GM12878 (cell line): ENCODE data around the gene KIRREL3. TPM values are rescaled to one million over a fixed set of nuclear protein-coding genes. Genes with fewer than 3 reads are reported as not detected.

ENCODE experiments used
- ATAC-seq: fragments of 200-7000 bp; cut with Tn5 transposase; 3 replicates; pipeline ENCODE4 v1.9.1; 2020; ENCODE audit warnings: mild to moderate bottlenecking, moderate library complexity
- BruUV-seq: library from RNA; stranded (reverse); fragments of 400-500 nt; replicated peaks from 2 replicates; lab custom pipeline; 2021; lab: Mats Ljungman, UMichigan
- CTCF ChIA-PET: fragments of 300-600 bp; sonication (Branson Sonifier 250); formaldehyde crosslinking; extraction: SDS; loops from one replicate; lab custom pipeline; 2021; ENCODE audit warnings: inconsistent platforms; lab: Yijun Ruan, JAX
- POLR2A ChIA-PET: fragments of 350-600 bp; formaldehyde crosslinking; extraction: SDS; loops from one replicate; lab custom pipeline; 2021; ENCODE audit warnings: inconsistent platforms; lab: Charles Lee
- RAD21 ChIA-PET: fragments of 300-600 bp; sonication (Branson Sonifier 250); formaldehyde crosslinking; loops from one replicate; lab custom pipeline; 2023; ENCODE audit warnings: antibody characterized with exemption; ENCODE audit not compliant: unreplicated experiment; lab: Charles Lee
- SMC1A ChIA-PET: fragments of 300-600 bp; sonication (Branson Sonifier 250); formaldehyde crosslinking; loops from one replicate; lab custom pipeline; 2023; ENCODE audit not compliant: unreplicated experiment, uncharacterized antibody; lab: Charles Lee
- DNase-seq: peaks from one replicate; pipeline ENCODE4 v3.0.0-alpha.2; 2011; ENCODE audit warnings: low read depth, low spot score
- FAIRE-seq: peaks from 3 replicates; lab custom pipeline; 2011; peaks lifted over from hg19 to GRCh38; lab: Jason Lieb, UNC
- H2AFZ ChIP-seq: 2 replicates; pipeline ENCODE4 v1.6.0; 2011; ENCODE audit warnings: low read depth, low read length, control low read depth; ENCODE audit not compliant: control insufficient read depth
- H3K27ac ChIP-seq: 2 replicates; pipeline ENCODE4 v1.5.1; 2011; ENCODE audit warnings: control low read depth; ENCODE audit not compliant: control insufficient read depth, insufficient read depth
- H3K27me3 ChIP-seq, 2 experiments: replicated peaks in 1 of 2; 2 replicates each; pipeline versions ENCODE4 v1.6.0 to v1.6.1; 2011; ENCODE audit warnings: low read length in 1 of 2; ENCODE audit not compliant: control insufficient read depth in 2 of 2, insufficient read depth in 2 of 2
- H3K36me3 ChIP-seq, 2 experiments: 2 replicates each; pipeline ENCODE4 v1.5.1; 2011; ENCODE audit warnings: low read length in 1 of 2; ENCODE audit not compliant: control insufficient read depth in 2 of 2, insufficient read depth in 2 of 2
- H3K4me1 ChIP-seq: 2 replicates; pipeline ENCODE4 v1.6.1; 2011; ENCODE audit warnings: mild to moderate bottlenecking, low read length, moderate library complexity, mixed read lengths; ENCODE audit not compliant: control insufficient read depth, insufficient read depth
- H3K4me2 ChIP-seq: 2 replicates; pipeline ENCODE4 v1.6.0; 2011; ENCODE audit warnings: control low read depth; ENCODE audit not compliant: control insufficient read depth, insufficient read depth
- H3K4me3 ChIP-seq: fragments of 200-600 bp; sonication (generic); 2 replicates; pipeline ENCODE4 v1.5.1; 2016
- H3K79me2 ChIP-seq: 2 replicates; pipeline ENCODE4 v1.6.0; 2011; ENCODE audit warnings: low read length; ENCODE audit not compliant: control insufficient read depth, insufficient read depth
- H3K9ac ChIP-seq: 2 replicates; pipeline ENCODE4 v1.8.0; 2011; ENCODE audit warnings: low read length, control low read depth, mixed read lengths; ENCODE audit not compliant: control insufficient read depth, insufficient read depth
- H3K9me3 ChIP-seq: replicated peaks from 3 replicates; pipeline ENCODE4 v1.5.1; 2011; ENCODE audit warnings: mild to moderate bottlenecking, low read length; ENCODE audit not compliant: control insufficient read depth, insufficient read depth
- H4K20me1 ChIP-seq: 2 replicates; pipeline ENCODE4 v1.6.0; 2011; ENCODE audit not compliant: control insufficient read depth, insufficient read depth
- CHD1 ChIP-seq: IDR thresholded peaks from 2 replicates; pipeline ENCODE4 v1.6.1; 2012; ENCODE audit warnings: low read depth, low read length, improper control_type of control experiment
- MXI1 ChIP-seq: fragments of 150-350 bp; IDR thresholded peaks from 2 replicates; pipeline ENCODE4 v1.6.1; 2011; ENCODE audit warnings: low read depth, mild to moderate bottlenecking, inconsistent platforms, low read length, improper control_type of control experiment
- NFYB ChIP-seq: IDR thresholded peaks from 2 replicates; pipeline ENCODE4 v1.6.1; 2011; ENCODE audit warnings: low read depth, mild to moderate bottlenecking, low read length, improper control_type of control experiment, moderate library complexity; ENCODE audit not compliant: insufficient read depth
- RB1 ChIP-seq: fragments of 450-650 bp; formaldehyde crosslinking; IDR thresholded peaks from 2 replicates; pipeline ENCODE4 v1.6.1; 2017; ENCODE audit warnings: mild to moderate bottlenecking, borderline replicate concordance
- SMC3 ChIP-seq: IDR thresholded peaks from 2 replicates; pipeline ENCODE4 v1.6.1; 2011; ENCODE audit warnings: low read length, improper control_type of control experiment, borderline replicate concordance
- SP1 ChIP-seq: IDR thresholded peaks from one replicate; pipeline ENCODE4 v1.6.1; 2011; ENCODE audit warnings: low read depth, low read length
- WRNIP1 ChIP-seq: IDR thresholded peaks from 2 replicates; pipeline ENCODE4 v1.6.1; 2011; ENCODE audit warnings: low read depth, low read length, improper control_type of control experiment, borderline replicate concordance
- YBX1 ChIP-seq: fragments of 450-650 bp; IDR thresholded peaks from 2 replicates; pipeline ENCODE4 v1.6.1; 2016; ENCODE audit warnings: antibody characterized with exemption
- ZNF207 ChIP-seq: fragments of 450-650 bp; IDR thresholded peaks from 2 replicates; pipeline ENCODE4 v1.6.1; 2014; ENCODE audit warnings: antibody characterized with exemption, mild to moderate bottlenecking, borderline replicate concordance
- WGBS: methylation state at CpG from one replicate; pipeline ENCODE4 v1.1.6; 2016; ENCODE audit warnings: low lambda C conversion rate; ENCODE audit not compliant: insufficient replicate concordance, insufficient coverage; ENCODE audit errors: missing lambda C conversion rate; 5-methylcytosine and 5-hydroxymethylcytosine counted together
- in situ Hi-C: fragments of 300-500 bp; cut with MboI; formaldehyde crosslinking; loops from 9 replicates; pipeline ENCODE4 v1.14.3; 2018; ENCODE audit warnings: mixed read lengths
- intact Hi-C: fragments of 100-400 bp; cut with micrococcal nuclease; formaldehyde crosslinking; loops from one replicate; pipeline ENCODE4 v1.14.2; 2022; ENCODE audit not compliant: unreplicated experiment
- polyA plus RNA-seq, 11 experiments: library from polyadenylated mRNA; depleted of rRNA in 4 of 11; unstranded in 6 of 11; stranded (reverse) in 5 of 11; fragments of >200 nt; fragmentation: Nextera tagmentation in 4 of 11; fragmentation: Illumina TruSeq in 1 of 11; extraction: Ambion mirVana in 4 of 11; extraction: Trizol in 1 of 11; gene quantifications; 1 replicate in 1 of 11; 2 replicates in 10 of 11; pipeline versions ENCODE4 v1.2.1 to v1.2.3, GENCODE V29; 2011 to 2016; ENCODE audit warnings: inconsistent platforms in 2 of 11, missing spikeins in 2 of 11, low read depth in 1 of 11
- total RNA-seq, 4 experiments: library from RNA; depleted of rRNA in 3 of 4; stranded (reverse); fragments of >200 nt in 3 of 4; fragmentation: Illumina TruSeq in 1 of 4; extraction: Trizol in 1 of 4; gene quantifications; 2 replicates each; pipeline versions ENCODE4 v1.2.1 to v1.2.3, GENCODE V29; 2013 to 2021
- TF ChIP-seq, protein P1 (sequence below): fragments of 450-650 bp; IDR thresholded peaks from 2 replicates; pipeline ENCODE4 v1.6.1; 2017; ENCODE audit warnings: borderline replicate concordance

Gene KIRREL3
- total and polyA plus RNA-seq, 10 of the 15 experiments (the other 5 are each of a cell fraction or from before 2014, with no cell fraction given): under 0.01 TPM; not detected in 9

DNA sequence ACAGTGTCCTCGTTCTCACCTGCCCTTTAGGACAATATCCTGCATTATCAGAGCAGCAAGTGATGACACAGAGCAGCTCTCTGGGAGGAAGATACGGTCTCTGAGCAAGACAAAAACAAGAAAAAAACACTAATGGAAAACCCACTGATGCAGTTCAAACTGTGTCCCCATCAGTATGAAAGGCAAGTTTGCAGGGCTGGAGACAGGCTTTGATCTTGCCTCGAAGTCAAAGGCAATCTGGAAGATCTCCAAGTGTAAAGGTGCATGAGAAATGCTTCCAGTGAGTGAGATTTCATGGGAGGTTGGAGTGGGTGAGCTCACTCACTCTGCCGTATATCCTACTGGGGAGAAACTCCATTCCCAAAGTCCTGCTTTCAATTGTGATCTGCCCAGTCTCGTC lies 157.5 kb downstream of the KIRREL3 start (continued):
- no peak for TF ChIP-seq WRNIP1
- TF ChIP-seq, all 136 proteins: peak for 0

DNA sequence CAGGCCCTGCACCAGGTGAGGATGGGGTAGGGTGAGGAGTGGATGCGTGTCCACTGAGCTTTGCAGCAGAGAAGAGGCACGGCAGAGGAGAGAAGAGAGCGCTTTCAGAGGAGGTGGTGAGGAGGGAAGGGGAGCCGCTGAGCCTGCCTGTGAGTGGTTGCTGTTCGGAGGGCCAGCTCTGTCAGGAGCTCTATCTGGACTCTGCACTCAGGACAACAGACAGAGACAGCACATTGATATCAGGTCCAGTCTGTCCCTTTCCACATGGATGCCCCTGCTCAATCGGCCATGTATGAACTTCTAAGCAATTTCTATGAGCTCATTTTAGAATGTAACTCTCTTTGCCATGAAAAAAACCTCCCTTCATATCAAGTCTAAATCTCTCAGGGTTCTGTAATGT lies 158.6 kb downstream of the KIRREL3 start:
- ATAC-seq: no peak
- no peak for DNase-seq
- BruUV-seq: no TSS peak
- ChIA-PET RAD21 (no interaction called here), POLR2A (no interaction called here), SMC1A (no interaction called here), CTCF (no interaction called here)
- Histone ChIP-seq H2AFZ (no peak overlapping the region), H3K9me3 (no peaks in the 10 kb centered on the region), H3K9ac (no peak overlapping the region), H4K20me1 (no peaks in the 10 kb centered on the region), H3K4me3 (no peak overlapping the region), H3K79me2 (no peaks in the 10 kb centered on the region), H3K27ac (no peak overlapping the region), H3K4me2 (no peak overlapping the region), H3K36me3 (no peaks in the 10 kb centered on the region), H3K4me1 (no peaks in the 10 kb centered on the region), H3K27me3 (peaks cover 0 to 3% of the 10 kb centered on the region in 2 experiments; a peak in 2 of 4 replicates)
- intact Hi-C loops (no loop called here), in situ Hi-C loops (no loop called here)
- FAIRE-seq: no peak
- TF ChIP-seq ZNF207: no peak
- TF ChIP-seq SP1: no peak
- no peak for TF ChIP-seq MXI1
- TF ChIP-seq NFYB: no peak
- TF ChIP-seq CHD1: no peak
- no peak for TF ChIP-seq YBX1
- TF ChIP-seq RB1: no peak
- TF ChIP-seq SMC3: no peak
- TF ChIP-seq, protein P1, sequence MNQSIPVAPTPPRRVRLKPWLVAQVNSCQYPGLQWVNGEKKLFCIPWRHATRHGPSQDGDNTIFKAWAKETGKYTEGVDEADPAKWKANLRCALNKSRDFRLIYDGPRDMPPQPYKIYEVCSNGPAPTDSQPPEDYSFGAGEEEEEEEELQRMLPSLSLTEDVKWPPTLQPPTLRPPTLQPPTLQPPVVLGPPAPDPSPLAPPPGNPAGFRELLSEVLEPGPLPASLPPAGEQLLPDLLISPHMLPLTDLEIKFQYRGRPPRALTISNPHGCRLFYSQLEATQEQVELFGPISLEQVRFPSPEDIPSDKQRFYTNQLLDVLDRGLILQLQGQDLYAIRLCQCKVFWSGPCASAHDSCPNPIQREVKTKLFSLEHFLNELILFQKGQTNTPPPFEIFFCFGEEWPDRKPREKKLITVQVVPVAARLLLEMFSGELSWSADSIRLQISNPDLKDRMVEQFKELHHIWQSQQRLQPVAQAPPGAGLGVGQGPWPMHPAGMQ: no peak
- 48% methylated on average over 6 of the region's 6 CpGs for WGBS
